ENCODE measurements around the gene TECPR1. TPM values are rescaled to one million over a fixed set of nuclear protein-coding genes. Genes with fewer than 3 reads are reported as not detected.

The TECPR1 gene
- total and polyA plus RNA-seq, 2 of the 8 experiments (the other 6 are each of a cell fraction or from before 2014, with no cell fraction given), result 1.3 to 11.1 TPM

DNA sequence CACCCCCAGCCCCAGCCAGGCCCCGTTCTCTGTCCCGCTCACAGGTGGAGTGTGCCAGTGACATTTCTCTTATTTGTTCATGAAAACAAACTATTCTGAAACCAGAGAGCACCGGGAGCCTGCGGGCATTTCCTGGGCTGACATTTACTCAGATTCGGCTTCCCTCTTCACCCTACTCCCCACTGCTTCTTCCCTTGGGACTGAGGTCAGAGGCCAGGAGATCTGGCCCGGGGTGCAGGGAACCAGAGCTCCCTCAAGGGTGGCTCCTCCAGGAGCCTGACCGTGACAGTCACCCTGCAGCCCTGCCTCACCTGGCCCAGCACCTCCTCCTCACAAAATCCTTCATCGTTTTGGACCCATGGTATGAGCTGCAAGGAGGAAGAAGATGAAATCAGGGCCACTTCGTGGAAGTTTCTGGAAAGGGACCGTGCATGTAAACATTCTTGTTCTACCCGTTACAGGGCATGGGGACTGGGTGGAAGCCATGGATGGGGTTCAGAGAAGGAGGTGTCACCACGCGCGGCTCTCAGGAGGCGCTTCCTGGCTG is 28.6 kb downstream of the TECPR1 start (continued):
- no peak for TF ChIP-seq CHD7 (IDR thresholded peaks at IDR 0.05; ENCODE audit: insufficient replicate concordance, low read length)
- TF ChIP-seq BACH1 (IDR thresholded peaks at IDR 0.05; ENCODE audit: low read length), result no peak
- TF ChIP-seq POLR2A (IDR thresholded peaks at IDR 0.05; ENCODE audit: control extremely low read depth in 1 of 2, low read depth in 2 of 2, low read length in 2 of 2), result no peak
- TF ChIP-seq NRF1 (IDR thresholded peaks at IDR 0.05; ENCODE audit: low read depth, low read length), result no peak
